Tibial nerve (tissue), 4 donors: ENCODE results near the gene NAIF1. TPM values are rescaled to one million over a fixed set of nuclear protein-coding genes. Genes with fewer than 3 reads are reported as not detected.

ENCODE experiments used
- DNase-seq, 2 donors: peaks; one replicate each; pipeline ENCODE4 v3.0.0-alpha.2; 2019; ENCODE audit warnings: low spot score in 2 of 2
- H3K27ac ChIP-seq, 4 donors: fragments of 200-600 bp; sonication (generic) in 3 of 4; one replicate each; pipeline ENCODE4 v1.5.1; 2017 to 2019; ENCODE audit warnings: mild to moderate bottlenecking in 1 of 4
- H3K27me3 ChIP-seq, 2 donors: fragments of 200-600 bp; sonication (generic) in 1 of 2; one replicate each; pipeline versions ENCODE4 v1.5.1 to v1.6.0; 2017 to 2019
- H3K36me3 ChIP-seq, 3 donors: fragments of 200-600 bp; sonication (generic); one replicate each; pipeline ENCODE4 v1.5.1; 2018 to 2019
- H3K4me1 ChIP-seq, 4 donors: fragments of 200-600 bp; sonication (generic) in 3 of 4; one replicate each; pipeline ENCODE4 v1.5.1; 2017 to 2019
- H3K4me3 ChIP-seq, 4 donors: fragments of 200-600 bp; sonication (generic) in 3 of 4; one replicate each; pipeline ENCODE4 v1.5.1; 2017 to 2019; ENCODE audit warnings: mild to moderate bottlenecking in 1 of 4, moderate library complexity in 1 of 4
- H3K9me3 ChIP-seq, 4 donors: fragments of 200-600 bp; sonication (generic) in 3 of 4; one replicate each; pipeline ENCODE4 v1.5.1; 2017 to 2019
- CTCF ChIP-seq, 5 experiments: fragments of 200-600 bp in 3 of 5; fragments of 450-650 bp in 2 of 5; sonication (generic) in 3 of 5; IDR thresholded peaks; one replicate each; pipeline ENCODE4 v1.5.1; 2016 to 2019; ENCODE audit warnings: antibody characterized with exemption in 5 of 5, mild to moderate bottlenecking in 3 of 5, moderate library complexity in 2 of 5
- EP300 ChIP-seq, 2 donors: sonication (generic); formaldehyde crosslinking; IDR thresholded peaks; one replicate each; pipeline ENCODE4 v1.6.1; 2017; ENCODE audit warnings: antibody characterized with exemption in 2 of 2, mild to moderate bottlenecking in 1 of 2
- POLR2A ChIP-seq, 2 donors: fragments of 450-650 bp; IDR thresholded peaks; one replicate each; pipeline ENCODE4 v1.6.1; 2017; ENCODE audit warnings: antibody characterized with exemption in 2 of 2, mild to moderate bottlenecking in 2 of 2, moderate library complexity in 2 of 2
- WGBS, 2 donors: methylation state at CpG; one replicate each; pipeline ENCODE4 v1.1.5; 2018; 5-methylcytosine and 5-hydroxymethylcytosine counted together
- total RNA-seq, 4 donors: library from RNA; depleted of rRNA; stranded (reverse); fragments of >200 nt; gene quantifications; one replicate each; pipeline ENCODE4 v1.1.0, GENCODE V29; 2016

NAIF1 gene
- total RNA-seq, 4 donors from 2014 or later = 5.4 to 11.2 (median 8.1) TPM

GRCh38 chr9:128097543-128098296 lies 30.6 kb upstream of the NAIF1 start:
- no peaks in the 10 kb centered on the region for H3K27me3 ChIP-seq
- peaks cover 0 to 18% (median 10%) of the 10 kb centered on the region in 3 donors for H3K36me3 ChIP-seq
- 52 to 56% methylated on average over 13 of the region's 13 CpGs for WGBS, 2 donors
- no peak for DNase-seq
- no peaks in the 10 kb centered on the region for H3K9me3 ChIP-seq
- peak overlapping the region; percentile 35 to 52 (median 42) for H3K4me3 ChIP-seq
- TF ChIP-seq EP300 (IDR thresholded peaks at IDR 0.05) (no peak), CTCF (IDR thresholded peaks at IDR 0.05) (no peak), POLR2A (IDR thresholded peaks at IDR 0.05) (no peak)
- peak overlapping the region; percentile 83 to 99 (median 92) for H3K27ac ChIP-seq
- H3K4me1 ChIP-seq = peaks cover 0 to 83% (median 63%) of the 10 kb centered on the region in 4 donors

DNA sequence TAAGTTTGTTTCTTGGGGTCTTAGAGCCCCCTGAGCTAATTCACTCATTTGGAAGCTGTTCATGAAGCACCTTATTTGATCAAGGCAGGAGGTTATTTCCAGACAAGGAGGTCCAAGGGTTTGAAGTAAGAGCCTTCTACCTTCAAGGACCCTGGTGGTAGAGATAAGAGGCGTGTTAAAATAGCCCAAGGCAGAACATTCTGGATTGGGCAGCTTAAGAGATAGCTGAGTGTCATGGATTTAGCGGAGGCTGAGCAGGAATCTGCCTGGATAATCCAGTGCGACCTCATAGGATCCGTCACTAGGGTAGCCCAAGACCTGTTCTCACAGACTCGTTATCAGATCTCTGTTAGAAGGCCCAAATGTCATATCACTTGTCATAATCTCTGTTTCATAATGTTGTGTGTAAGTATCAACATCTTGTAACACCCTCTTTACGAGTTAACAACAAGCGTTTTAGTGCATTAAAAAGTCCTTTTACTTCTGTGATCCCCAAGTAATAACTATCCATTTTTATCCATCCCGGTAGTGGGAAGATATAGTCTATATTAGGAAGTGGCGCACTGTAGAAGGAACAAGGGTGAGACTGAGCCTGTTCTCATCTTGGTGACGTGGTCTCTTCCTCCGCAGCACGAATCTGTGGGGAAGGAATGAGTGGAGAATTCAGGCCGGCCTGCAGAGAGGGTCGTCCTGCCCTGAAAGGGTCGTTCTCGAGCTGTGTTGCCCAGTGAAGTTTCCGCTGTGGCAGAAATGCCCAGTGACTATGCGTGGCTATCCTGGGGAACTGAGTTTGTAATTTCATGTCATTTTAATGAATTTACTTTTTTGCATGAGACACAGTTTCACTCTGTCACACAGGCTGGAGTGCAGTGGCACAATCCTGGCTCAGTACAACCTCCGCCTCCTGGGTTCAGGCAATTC lies 29.8 kb upstream of the NAIF1 start:
- peak overlapping the region; percentile 83 to 99 (median 92) for H3K27ac ChIP-seq
- WGBS, 2 donors = 78% methylated on average over 19 of the region's 19 CpGs
- TF ChIP-seq POLR2A (IDR thresholded peaks at IDR 0.05) (no peak), EP300 (IDR thresholded peaks at IDR 0.05) (no peak), CTCF (IDR thresholded peaks at IDR 0.05) (no peak)
- peaks cover 0 to 89% (median 71%) of the 10 kb centered on the region in 4 donors for H3K4me1 ChIP-seq
- no peak for DNase-seq
- H3K27me3 ChIP-seq = no peaks in the 10 kb centered on the region
- peaks cover 0 to 10% (median 1%) of the 10 kb centered on the region in 3 donors for H3K36me3 ChIP-seq
- no peaks in the 10 kb centered on the region for H3K9me3 ChIP-seq
- H3K4me3 ChIP-seq = no peak overlapping the region

DNA sequence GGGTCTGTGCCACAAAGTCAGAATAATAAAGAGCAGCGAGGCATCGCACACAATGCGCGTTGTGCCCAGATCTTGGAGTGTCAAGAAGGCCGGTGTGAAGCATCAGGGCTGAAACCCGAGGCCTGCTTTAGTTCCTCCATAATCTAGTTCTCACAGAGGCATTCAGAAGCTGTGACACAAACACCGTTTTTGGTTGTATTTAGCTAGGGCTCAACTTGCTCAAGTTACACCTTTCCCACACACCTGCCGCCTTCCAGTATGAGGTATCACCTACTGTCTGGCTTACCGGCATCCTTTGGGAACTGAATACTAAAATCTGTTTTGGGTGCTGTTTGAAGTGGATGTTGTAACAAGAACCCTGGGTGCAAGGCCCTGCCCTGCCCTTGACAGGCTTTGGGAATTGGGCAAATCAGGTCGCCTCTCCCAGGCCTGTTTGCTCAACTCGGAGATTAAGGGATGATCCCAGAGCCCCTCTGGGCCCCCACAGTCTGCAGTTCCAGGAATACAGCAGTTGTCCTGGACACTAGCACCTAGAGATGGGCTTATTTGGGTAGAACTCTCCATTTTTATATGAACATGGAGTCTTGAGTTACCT lies 27.9 kb upstream of the NAIF1 start:
- Histone ChIP-seq H3K27ac (peak overlapping the region; percentile 47 to 99 (median 88)), H3K4me1 (peaks cover 0 to 86% (median 71%) of the 10 kb centered on the region in 4 donors), H3K9me3 (no peaks in the 10 kb centered on the region), H3K36me3 (no peaks in the 10 kb centered on the region), H3K27me3 (no peaks in the 10 kb centered on the region), H3K4me3 (no peak overlapping the region)
- DNase-seq = no peak
- WGBS, 2 donors = 76 to 80% methylated on average over 11 of the region's 11 CpGs
- no peak for TF ChIP-seq POLR2A (IDR thresholded peaks at IDR 0.05)
- TF ChIP-seq CTCF (IDR thresholded peaks at IDR 0.05) = no peak
- no peak for TF ChIP-seq EP300 (IDR thresholded peaks at IDR 0.05)

DNA sequence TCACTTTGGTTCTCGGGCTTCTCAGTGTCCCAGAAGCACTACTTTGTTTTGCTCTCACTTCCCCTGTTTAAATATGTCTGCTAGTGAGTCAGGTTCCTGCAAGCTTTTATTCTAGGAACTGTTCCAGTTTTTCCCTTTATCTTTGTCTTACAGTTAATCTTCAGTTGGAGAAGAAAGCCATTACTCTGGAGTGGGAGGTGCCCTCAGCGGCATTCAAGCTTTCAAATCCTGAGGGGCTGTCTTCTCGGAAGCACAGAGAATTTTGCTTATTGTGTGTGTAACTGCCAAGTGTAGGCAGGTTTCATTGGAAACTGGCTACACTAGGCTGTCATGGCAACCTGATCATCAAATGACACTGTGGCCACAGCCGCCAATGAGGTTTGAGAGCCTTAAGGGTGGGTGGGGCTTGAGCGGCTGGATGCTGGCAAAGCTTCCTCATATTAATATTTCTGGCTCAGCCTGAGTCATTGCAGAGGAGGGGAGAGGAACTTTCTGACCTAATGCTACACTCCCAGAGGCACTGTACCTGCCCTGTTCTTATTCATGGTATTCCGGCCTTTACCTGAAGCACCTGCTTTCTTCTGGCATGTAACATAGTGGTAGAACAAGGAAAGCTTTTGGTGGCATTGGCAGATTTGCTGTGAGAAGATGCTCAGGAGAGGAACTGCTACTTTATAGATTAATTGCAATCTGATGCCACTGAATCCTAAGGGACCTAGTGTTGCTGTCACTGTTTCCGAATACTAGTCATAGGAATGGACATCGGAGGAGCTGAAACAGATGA lies 27.2 kb upstream of the NAIF1 start:
- DNase-seq = peak; percentile 81 to 93
- Histone ChIP-seq H3K9me3 (no peaks in the 10 kb centered on the region), H3K4me3 (peak overlapping the region in 3 of 4 donors; percentile 3 to 21 (median 6)), H3K4me1 (peaks cover 0 to 79% (median 65%) of the 10 kb centered on the region in 4 donors), H3K27me3 (no peaks in the 10 kb centered on the region), H3K36me3 (no peaks in the 10 kb centered on the region), H3K27ac (peak overlapping the region; percentile 47 to 99 (median 88))
- TF ChIP-seq POLR2A (IDR thresholded peaks at IDR 0.05) (peak; percentile 29 to 71), CTCF (IDR thresholded peaks at IDR 0.05) (no peak), EP300 (IDR thresholded peaks at IDR 0.05) (peak; percentile 73 to 85)
- WGBS, 2 donors = 9 to 15% methylated on average over 8 of the region's 8 CpGs
